Erythroblast (primary cell): Measurements from ENCODE around the gene SLC35E3.

Experiments used
- GATA1 ChIP-seq: IDR thresholded peaks from 2 replicates; pipeline ENCODE4 v1.6.1; 2011; ENCODE audit warnings: low read depth, mild to moderate bottlenecking, control low read depth, low read length, moderate library complexity
- POLR2A ChIP-seq: IDR thresholded peaks from 2 replicates; pipeline ENCODE4 v1.6.1; 2011; ENCODE audit warnings: mild to moderate bottlenecking, low read length

GRCh38 chr12:68788554-68789143 is 42.7 kb downstream of the SLC35E3 start:
- TF ChIP-seq POLR2A (no peak), GATA1 (no peak)
